Measurements from ENCODE around the gene MYZAP.

DNA sequence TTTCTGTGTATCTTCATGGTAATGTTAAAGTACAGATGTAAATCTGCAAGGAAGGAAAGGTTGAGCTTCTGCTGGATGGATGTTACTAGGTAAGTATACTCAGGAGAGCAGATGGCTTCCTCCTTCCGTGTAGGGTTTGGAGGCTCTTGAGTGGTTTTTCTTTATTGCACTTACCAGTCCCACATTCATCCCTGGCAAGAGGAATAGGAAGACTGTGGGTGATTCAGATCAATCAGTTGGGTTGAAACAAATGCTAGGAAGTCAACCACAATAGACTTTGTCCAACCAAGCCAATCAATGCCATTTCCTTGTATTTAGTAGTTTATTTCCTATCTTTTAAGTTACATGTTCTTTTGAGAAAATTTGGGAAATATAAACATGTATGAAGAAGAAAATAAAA is 26.6 kb downstream of the MYZAP start:
- TF ChIP-seq POLR2AphosphoS5 (IDR thresholded peaks at IDR 0.05; ENCODE audit: low read depth) (no peak), EZH2 (IDR thresholded peaks at IDR 0.05; ENCODE audit: low read depth, unreplicated experiment) (no peak), CREB1 (CRISPR knock-in tag; IDR thresholded peaks at IDR 0.05; ENCODE audit: low read depth) (no peak), JUNB (IDR thresholded peaks at IDR 0.05; ENCODE audit: unreplicated experiment) (no peak), EZH2phosphoT487 (IDR thresholded peaks at IDR 0.05; ENCODE audit: unreplicated experiment) (no peak)
- TF ChIP-seq, protein P1, sequence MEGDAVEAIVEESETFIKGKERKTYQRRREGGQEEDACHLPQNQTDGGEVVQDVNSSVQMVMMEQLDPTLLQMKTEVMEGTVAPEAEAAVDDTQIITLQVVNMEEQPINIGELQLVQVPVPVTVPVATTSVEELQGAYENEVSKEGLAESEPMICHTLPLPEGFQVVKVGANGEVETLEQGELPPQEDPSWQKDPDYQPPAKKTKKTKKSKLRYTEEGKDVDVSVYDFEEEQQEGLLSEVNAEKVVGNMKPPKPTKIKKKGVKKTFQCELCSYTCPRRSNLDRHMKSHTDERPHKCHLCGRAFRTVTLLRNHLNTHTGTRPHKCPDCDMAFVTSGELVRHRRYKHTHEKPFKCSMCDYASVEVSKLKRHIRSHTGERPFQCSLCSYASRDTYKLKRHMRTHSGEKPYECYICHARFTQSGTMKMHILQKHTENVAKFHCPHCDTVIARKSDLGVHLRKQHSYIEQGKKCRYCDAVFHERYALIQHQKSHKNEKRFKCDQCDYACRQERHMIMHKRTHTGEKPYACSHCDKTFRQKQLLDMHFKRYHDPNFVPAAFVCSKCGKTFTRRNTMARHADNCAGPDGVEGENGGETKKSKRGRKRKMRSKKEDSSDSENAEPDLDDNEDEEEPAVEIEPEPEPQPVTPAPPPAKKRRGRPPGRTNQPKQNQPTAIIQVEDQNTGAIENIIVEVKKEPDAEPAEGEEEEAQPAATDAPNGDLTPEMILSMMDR (conservative IDR thresholded peaks at IDR 0.05; ENCODE audit: low read depth in 2 of 2): no peak
- TF ChIP-seq, protein P2, sequence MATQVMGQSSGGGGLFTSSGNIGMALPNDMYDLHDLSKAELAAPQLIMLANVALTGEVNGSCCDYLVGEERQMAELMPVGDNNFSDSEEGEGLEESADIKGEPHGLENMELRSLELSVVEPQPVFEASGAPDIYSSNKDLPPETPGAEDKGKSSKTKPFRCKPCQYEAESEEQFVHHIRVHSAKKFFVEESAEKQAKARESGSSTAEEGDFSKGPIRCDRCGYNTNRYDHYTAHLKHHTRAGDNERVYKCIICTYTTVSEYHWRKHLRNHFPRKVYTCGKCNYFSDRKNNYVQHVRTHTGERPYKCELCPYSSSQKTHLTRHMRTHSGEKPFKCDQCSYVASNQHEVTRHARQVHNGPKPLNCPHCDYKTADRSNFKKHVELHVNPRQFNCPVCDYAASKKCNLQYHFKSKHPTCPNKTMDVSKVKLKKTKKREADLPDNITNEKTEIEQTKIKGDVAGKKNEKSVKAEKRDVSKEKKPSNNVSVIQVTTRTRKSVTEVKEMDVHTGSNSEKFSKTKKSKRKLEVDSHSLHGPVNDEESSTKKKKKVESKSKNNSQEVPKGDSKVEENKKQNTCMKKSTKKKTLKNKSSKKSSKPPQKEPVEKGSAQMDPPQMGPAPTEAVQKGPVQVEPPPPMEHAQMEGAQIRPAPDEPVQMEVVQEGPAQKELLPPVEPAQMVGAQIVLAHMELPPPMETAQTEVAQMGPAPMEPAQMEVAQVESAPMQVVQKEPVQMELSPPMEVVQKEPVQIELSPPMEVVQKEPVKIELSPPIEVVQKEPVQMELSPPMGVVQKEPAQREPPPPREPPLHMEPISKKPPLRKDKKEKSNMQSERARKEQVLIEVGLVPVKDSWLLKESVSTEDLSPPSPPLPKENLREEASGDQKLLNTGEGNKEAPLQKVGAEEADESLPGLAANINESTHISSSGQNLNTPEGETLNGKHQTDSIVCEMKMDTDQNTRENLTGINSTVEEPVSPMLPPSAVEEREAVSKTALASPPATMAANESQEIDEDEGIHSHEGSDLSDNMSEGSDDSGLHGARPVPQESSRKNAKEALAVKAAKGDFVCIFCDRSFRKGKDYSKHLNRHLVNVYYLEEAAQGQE (IDR thresholded peaks at IDR 0.05; ENCODE audit: unreplicated experiment): no peak
- TF ChIP-seq, protein P3, sequence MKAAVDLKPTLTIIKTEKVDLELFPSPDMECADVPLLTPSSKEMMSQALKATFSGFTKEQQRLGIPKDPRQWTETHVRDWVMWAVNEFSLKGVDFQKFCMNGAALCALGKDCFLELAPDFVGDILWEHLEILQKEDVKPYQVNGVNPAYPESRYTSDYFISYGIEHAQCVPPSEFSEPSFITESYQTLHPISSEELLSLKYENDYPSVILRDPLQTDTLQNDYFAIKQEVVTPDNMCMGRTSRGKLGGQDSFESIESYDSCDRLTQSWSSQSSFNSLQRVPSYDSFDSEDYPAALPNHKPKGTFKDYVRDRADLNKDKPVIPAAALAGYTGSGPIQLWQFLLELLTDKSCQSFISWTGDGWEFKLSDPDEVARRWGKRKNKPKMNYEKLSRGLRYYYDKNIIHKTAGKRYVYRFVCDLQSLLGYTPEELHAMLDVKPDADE (IDR thresholded peaks at IDR 0.05): no peak
